ENCODE measurements around the gene TXNDC11. TPM values are rescaled to one million over a fixed set of nuclear protein-coding genes. Genes with fewer than 3 reads are reported as not detected.
A peak's percentile ranks its signal among the peaks of the same experiment; 100 is the strongest.

The TXNDC11 gene
- total RNA-seq, 2 donors from 2014 or later: 52.0 to 62.1 TPM

DNA sequence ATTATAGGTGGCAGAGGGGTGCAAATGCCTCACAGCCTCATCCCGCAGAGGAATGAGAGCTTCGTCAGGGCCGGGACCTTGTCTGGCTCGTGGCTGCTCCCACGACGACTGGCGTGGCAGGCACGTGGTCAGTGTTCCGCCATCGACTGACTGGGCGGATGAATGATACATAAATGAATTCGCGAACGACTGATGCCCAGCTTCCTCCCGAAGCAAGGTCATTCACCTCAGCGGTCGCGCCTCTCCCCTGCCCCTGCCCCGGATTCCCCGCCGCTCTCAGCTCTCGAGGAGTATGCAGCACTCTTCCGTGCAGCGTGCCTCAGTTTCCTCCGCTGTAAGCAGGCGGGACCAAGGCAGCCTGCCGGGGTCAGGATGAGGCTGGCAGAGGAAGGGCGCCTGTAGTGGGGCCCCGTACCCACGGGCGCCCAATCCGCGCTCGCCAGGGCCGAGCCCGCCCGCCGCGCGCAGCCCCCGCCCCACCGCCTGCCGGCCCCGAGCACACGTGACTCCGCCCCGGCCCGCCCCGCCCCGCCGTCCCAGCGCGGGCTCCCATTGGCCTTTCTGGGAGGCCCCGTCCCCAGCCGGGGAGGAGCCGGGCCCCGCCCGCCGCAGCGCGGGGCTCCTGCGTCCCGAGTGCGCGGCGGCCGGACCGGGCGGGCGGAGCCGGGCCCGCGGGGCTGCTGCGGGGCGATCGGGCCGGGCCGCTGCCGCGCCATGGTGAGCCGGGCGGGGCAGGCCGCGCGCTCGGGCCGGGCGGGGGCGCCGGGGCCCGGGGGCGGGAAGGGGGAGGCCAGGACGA, 74.6 kb downstream of the TXNDC11 start, which contains the start of gene SNN:
Gene SNN (plus strand): TSS at position 632 of the 799 bp plus-strand sequence. CDS start 7,605 bp downstream, outside the sequence.
- peak; percentile 91 for DNase-seq
- Histone ChIP-seq H3K9ac (ENCODE audit: low read depth in 2 of 2, low read length in 2 of 2) (peak within 1 kb of the TSS; percentile 61 to 79), H3K9me3 (no peaks in the 10 kb centered on the region), H3K4me3 (peak within 1 kb of the TSS; percentile 64), H3K36me3 (no peaks in the 10 kb centered on the region), H3K27me3 (no peaks in the 10 kb centered on the region), H3K4me1 (no peaks in the 10 kb centered on the region), H3K27ac (peak within 1 kb of the TSS; percentile 14)
- intact Hi-C loops (cut with DNase I): no loop called here
- no peak for TF ChIP-seq CTCF (IDR thresholded peaks at IDR 0.05)

- Histone ChIP-seq H3K36me3 (no peaks in the 10 kb centered on the region), H3K9ac (ENCODE audit: low read depth in 2 of 2, low read length in 2 of 2) (no peak overlapping the region), H3K27me3 (no peaks in the 10 kb centered on the region), H3K4me3 (no peak overlapping the region), H3K9me3 (no peaks in the 10 kb centered on the region), H3K4me1 (no peaks in the 10 kb centered on the region), H3K27ac (no peak overlapping the region)
- DNase-seq: no peak
- intact Hi-C loops (cut with DNase I): no loop called here
- no peak for TF ChIP-seq CTCF (IDR thresholded peaks at IDR 0.05)
Measured at GRCh38 chr16:11667221-11667823, 75.3 kb downstream of the TXNDC11 start.

GRCh38 chr16:11666103-11667055, 76.3 kb downstream of the TXNDC11 start:
- H3K4me3 ChIP-seq: no peak overlapping the region
- H3K9me3 ChIP-seq: no peaks in the 10 kb centered on the region
- H3K27ac ChIP-seq: no peak overlapping the region
- no peaks in the 10 kb centered on the region for H3K4me1 ChIP-seq
- TF ChIP-seq CTCF (IDR thresholded peaks at IDR 0.05): no peak
- intact Hi-C loops (cut with DNase I): no loop called here
- H3K9ac ChIP-seq (ENCODE audit: low read depth in 2 of 2, low read length in 2 of 2): no peak overlapping the region
- H3K36me3 ChIP-seq: no peaks in the 10 kb centered on the region
- DNase-seq: no peak
- H3K27me3 ChIP-seq: no peaks in the 10 kb centered on the region

GRCh38 chr16:11665071-11665491, 77.6 kb downstream of the TXNDC11 start:
- H3K27me3 ChIP-seq: no peaks in the 10 kb centered on the region
- no peak for TF ChIP-seq CTCF (IDR thresholded peaks at IDR 0.05)
- H3K9me3 ChIP-seq: no peaks in the 10 kb centered on the region
- no peak overlapping the region for H3K4me3 ChIP-seq
- no peaks in the 10 kb centered on the region for H3K4me1 ChIP-seq
- H3K36me3 ChIP-seq: no peaks in the 10 kb centered on the region
- no peak for DNase-seq
- no peak overlapping the region for H3K9ac ChIP-seq (ENCODE audit: low read depth in 2 of 2, low read length in 2 of 2)
- intact Hi-C loops (cut with DNase I): no loop called here
- no peak overlapping the region for H3K27ac ChIP-seq

- DNase-seq: no peak
- no peak overlapping the region for H3K27ac ChIP-seq
- no peaks in the 10 kb centered on the region for H3K36me3 ChIP-seq
- no peaks in the 10 kb centered on the region for H3K9me3 ChIP-seq
- no peak for TF ChIP-seq CTCF (IDR thresholded peaks at IDR 0.05)
- no peaks in the 10 kb centered on the region for H3K27me3 ChIP-seq
- H3K9ac ChIP-seq (ENCODE audit: low read depth in 2 of 2, low read length in 2 of 2): no peak overlapping the region
- no peak overlapping the region for H3K4me3 ChIP-seq
- H3K4me1 ChIP-seq: no peaks in the 10 kb centered on the region
- intact Hi-C loops (cut with DNase I): no loop called here
Measured at GRCh38 chr16:11662582-11662981, 80.1 kb downstream of the TXNDC11 start.
